HCT116 (cell line): ENCODE results near the gene BBLN. TPM values are rescaled to one million over a fixed set of nuclear protein-coding genes. Genes with fewer than 3 reads are reported as not detected.

Source experiments
- ATAC-seq: fragments of 200-7000 bp; cut with Tn5 transposase; 2 replicates; pipeline ENCODE4 v1.9.1; 2020; ENCODE audit warnings: mild to moderate bottlenecking, moderate library complexity
- BruUV-seq: library from RNA; stranded (reverse); fragments of 400-500 nt; replicated peaks from 2 replicates; lab custom pipeline; 2021; lab: Mats Ljungman, UMichigan
- CTCF ChIA-PET: fragments of 300-600 bp; sonication (Branson Sonifier 250); formaldehyde crosslinking; loops from one replicate; lab custom pipeline; 2021; ENCODE audit warnings: antibody characterized with exemption; lab: Charles Lee
- POLR2A ChIA-PET: fragments of 300-600, 350-600 bp; sonication (Branson Sonifier 250); formaldehyde crosslinking; loops from one replicate; lab custom pipeline; 2021; ENCODE audit warnings: antibody characterized with exemption; lab: Charles Lee
- RAD21 ChIA-PET, 2 experiments: fragments of 300-600 bp; sonication (Branson Sonifier 250); formaldehyde crosslinking; loops; one replicate each; lab custom pipeline; 2023; ENCODE audit warnings: low total read pairs in 2 of 2; ENCODE audit not compliant: uncharacterized antibody in 2 of 2, unreplicated experiment in 2 of 2, low non-redundant PET in 1 of 2; lab: Charles Lee
- DNase-seq: peaks from one replicate; pipeline ENCODE4 v3.0.0-alpha.2; 2010; ENCODE audit warnings: low read depth, low spot score
- H2AFZ ChIP-seq: fragments of 200-600 bp; shearing (Covaris generic), sonication (generic); 2 replicates; pipeline ENCODE4 v1.6.1; 2017; ENCODE audit warnings: low read depth, mixed run types, mixed read lengths, antibody characterized with exemption, low read length; ENCODE audit not compliant: poor library complexity, severe bottlenecking
- H3K27ac ChIP-seq: 2 replicates; pipeline ENCODE4 v1.5.1; 2012; ENCODE audit warnings: low read depth, low read length
- H3K27me3 ChIP-seq: fragments of 200-600 bp; sonication (generic); 2 replicates; pipeline ENCODE4 v1.6.1; 2016; ENCODE audit warnings: mixed run types, low read length, mixed read lengths; ENCODE audit not compliant: insufficient read depth
- H3K36me3 ChIP-seq, 2 experiments: fragments of 200-500 bp in 1 of 2; fragments of 200-600 bp in 1 of 2; sonication (Bioruptor generic) in 1 of 2; sonication (generic) in 1 of 2; 2 replicates each; pipeline versions ENCODE4 v1.5.1 to v1.6.1; 2014 to 2016; ENCODE audit warnings: low read length in 2 of 2, inconsistent platforms in 1 of 2, mixed read lengths in 1 of 2, mixed run types in 1 of 2; ENCODE audit not compliant: insufficient read depth in 2 of 2, control insufficient read depth in 1 of 2
- H3K4me1 ChIP-seq, 2 experiments: fragments of 200-600 bp in 1 of 2; sonication (generic) in 1 of 2; 2 replicates each; pipeline versions ENCODE4 v1.5.1 to v1.6.1; 2012 to 2017; ENCODE audit warnings: low read length in 2 of 2, inconsistent platforms in 1 of 2, mild to moderate bottlenecking in 1 of 2, mixed read lengths in 1 of 2, mixed run types in 1 of 2, moderate library complexity in 1 of 2; ENCODE audit not compliant: insufficient read depth in 2 of 2, control insufficient read depth in 1 of 2
- H3K4me2 ChIP-seq: fragments of 200-600 bp; sonication (generic); 2 replicates; pipeline ENCODE4 v1.6.1; 2017; ENCODE audit warnings: mixed run types, low read length, mixed read lengths
- H3K4me3 ChIP-seq, 2 experiments: fragments of 200-600 bp in 1 of 2; sonication (generic) in 1 of 2; replicated peaks in 1 of 2; 2 replicates each; pipeline ENCODE4 v1.5.1; 2011 to 2016; ENCODE audit warnings: low read length in 2 of 2, control low read depth in 1 of 2, low read depth in 1 of 2, mild to moderate bottlenecking in 1 of 2, mixed read lengths in 1 of 2, mixed run types in 1 of 2
- H3K79me2 ChIP-seq: fragments of 200-600 bp; sonication (generic); 2 replicates; pipeline ENCODE4 v1.6.1; 2017; ENCODE audit warnings: mild to moderate bottlenecking, mixed run types, low read length, moderate library complexity, mixed read lengths; ENCODE audit not compliant: insufficient read depth
- H3K9ac ChIP-seq: fragments of 200-600 bp; sonication (generic); 2 replicates; pipeline ENCODE4 v1.6.1; 2016; ENCODE audit warnings: low read length, mixed read lengths
- H3K9me2 ChIP-seq: fragments of 200-600 bp; sonication (generic), shearing (Covaris generic); 2 replicates; pipeline ENCODE4 v1.6.1; 2017; ENCODE audit warnings: mixed run types, mild to moderate bottlenecking, moderate library complexity; ENCODE audit not compliant: insufficient read depth
- H3K9me3 ChIP-seq, 2 experiments: fragments of 200-500 bp in 1 of 2; fragments of 200-600 bp in 1 of 2; sonication (Bioruptor generic) in 1 of 2; sonication (generic) in 1 of 2; 2 replicates each; pipeline ENCODE4 v1.6.1; 2014 to 2017; ENCODE audit warnings: low read length in 2 of 2, mixed read lengths in 2 of 2, inconsistent platforms in 1 of 2, low read depth in 1 of 2, mild to moderate bottlenecking in 1 of 2, mixed run types in 1 of 2, moderate library complexity in 1 of 2; ENCODE audit not compliant: control insufficient read depth in 1 of 2, insufficient read depth in 1 of 2
- H4K20me1 ChIP-seq: fragments of 200-600 bp; sonication (generic), shearing (Covaris generic); 2 replicates; pipeline ENCODE4 v1.6.1; 2017; ENCODE audit warnings: mixed run types, mild to moderate bottlenecking, moderate library complexity; ENCODE audit not compliant: insufficient read depth
- ELF1 ChIP-seq: IDR thresholded peaks from 2 replicates; pipeline ENCODE4 v1.6.1; 2012; ENCODE audit warnings: low read depth, borderline replicate concordance
- EZH2 ChIP-seq: fragments of 200-600 bp; sonication (generic); IDR thresholded peaks from 2 replicates; pipeline ENCODE4 v1.6.1; 2017; ENCODE audit warnings: antibody characterized with exemption, mixed run types
- FOSL1 ChIP-seq: IDR thresholded peaks from 2 replicates; pipeline ENCODE4 v1.6.1; 2012; ENCODE audit warnings: low read depth
- JUND ChIP-seq: IDR thresholded peaks from 2 replicates; pipeline ENCODE4 v1.6.1; 2012
- POLR2A ChIP-seq: IDR thresholded peaks from 2 replicates; pipeline ENCODE4 v1.7.0; 2011; ENCODE audit warnings: borderline replicate concordance; ENCODE audit not compliant: insufficient read depth, insufficient read length; ENCODE audit errors: extremely low read depth
- POLR2AphosphoS5 ChIP-seq: IDR thresholded peaks from 2 replicates; pipeline ENCODE4 v1.6.1; 2011; ENCODE audit warnings: mild to moderate bottlenecking, low read depth, low read length, moderate library complexity
- SIN3A ChIP-seq: IDR thresholded peaks from 2 replicates; pipeline ENCODE4 v1.6.1; 2012; ENCODE audit warnings: low read depth
- SP1 ChIP-seq: IDR thresholded peaks from 2 replicates; pipeline ENCODE4 v1.6.1; 2012; ENCODE audit warnings: low read depth
- SRF ChIP-seq: IDR thresholded peaks from 2 replicates; pipeline ENCODE4 v1.6.1; 2012; ENCODE audit warnings: low read depth
- TCF7L2 ChIP-seq: IDR thresholded peaks from 2 replicates; pipeline ENCODE4 v1.7.0; 2011; ENCODE audit warnings: borderline replicate concordance, inconsistent platforms; ENCODE audit not compliant: insufficient read depth, insufficient read length; ENCODE audit errors: extremely low read depth
- YY1 ChIP-seq: IDR thresholded peaks from 2 replicates; pipeline ENCODE4 v1.6.1; 2011; ENCODE audit warnings: low read length, low read depth, moderate library complexity, mild to moderate bottlenecking; ENCODE audit not compliant: insufficient replicate concordance; ENCODE audit errors: extremely low read depth
- ZFX ChIP-seq: fragments of 450-650 bp; IDR thresholded peaks from 2 replicates; pipeline ENCODE4 v1.6.1; 2017
- ZNF274 ChIP-seq: fragments of 200-500 bp; sonication (Bioruptor generic); IDR thresholded peaks from 2 replicates; pipeline ENCODE4 v1.6.1; 2014; ENCODE audit warnings: mild to moderate bottlenecking, low read depth, low read length, inconsistent platforms
- intact Hi-C: fragments of 100-400 bp; cut with micrococcal nuclease; formaldehyde crosslinking; loops from 2 replicates; pipeline ENCODE4 v1.10.0; 2022
- total RNA-seq: library from RNA; stranded (reverse); gene quantifications from one replicate; pipeline ENCODE4 v1.2.1, GENCODE V29; 2021; ENCODE audit not compliant: unreplicated experiment
- TF ChIP-seq, protein P1 (sequence below): IDR thresholded peaks from 2 replicates; pipeline ENCODE4 v1.6.1; 2012; ENCODE audit warnings: low read depth
- TF ChIP-seq, protein P2 (sequence below), 3 experiments: fragments of 200-600 bp in 1 of 3; sonication (generic) in 1 of 3; IDR thresholded peaks in 2 of 3; conservative IDR thresholded peaks in 1 of 3; 2 replicates each; pipeline ENCODE4 v1.5.1; 2012 to 2017; ENCODE audit warnings: low read depth in 2 of 3, low read length in 2 of 3, antibody characterized with exemption in 1 of 3, borderline replicate concordance in 1 of 3, control low read depth in 1 of 3, mild to moderate bottlenecking in 1 of 3, mixed read lengths in 1 of 3, mixed run types in 1 of 3, moderate library complexity in 1 of 3; ENCODE audit not compliant: insufficient read depth in 1 of 3
- TF ChIP-seq, protein P3 (sequence below): IDR thresholded peaks from 2 replicates; pipeline ENCODE4 v1.6.1; 2012
- TF ChIP-seq, protein P4 (sequence below): IDR thresholded peaks from 2 replicates; pipeline ENCODE4 v1.6.1; 2011; ENCODE audit warnings: mild to moderate bottlenecking, low read length, moderate library complexity; ENCODE audit not compliant: insufficient replicate concordance; ENCODE audit errors: extremely low read depth

Gene BBLN
- total RNA-seq, 1 experiment from 2014 or later, result 119 TPM

DNA sequence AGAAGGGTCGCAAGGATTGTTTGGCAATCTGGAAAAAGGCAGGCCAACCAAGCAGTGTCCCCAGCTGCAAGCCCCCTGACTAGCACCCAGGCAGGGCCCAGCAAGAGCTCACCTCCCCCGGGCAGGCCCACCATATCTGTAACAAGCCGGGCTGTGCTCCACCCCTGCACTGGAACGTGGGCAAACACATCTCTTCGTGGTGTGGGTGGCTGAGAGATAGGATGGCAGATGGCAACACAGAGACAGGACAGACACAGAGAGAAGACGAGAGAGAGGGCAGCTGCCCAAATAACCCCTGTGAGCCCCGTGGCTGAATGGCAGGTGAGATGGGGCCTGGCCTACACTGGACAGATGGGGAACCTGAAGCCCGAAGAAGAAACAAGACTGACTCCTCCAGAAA, 9.4 kb downstream of the BBLN start:
- Histone ChIP-seq H3K4me2 (no peak overlapping the region), H3K9me2 (no peaks in the 10 kb centered on the region), H3K27me3 (no peaks in the 10 kb centered on the region), H3K4me3 (no peak overlapping the region), H3K9ac (no peak overlapping the region), H3K79me2 (no peaks in the 10 kb centered on the region), H3K9me3 (no peaks in the 10 kb centered on the region), H3K4me1 (no peaks in the 10 kb centered on the region; a peak in 1 of 4 replicates), H2AFZ (no peak overlapping the region), H4K20me1 (no peaks in the 10 kb centered on the region), H3K36me3 (peaks cover 16 to 29% of the 10 kb centered on the region in 2 experiments), H3K27ac (no peak overlapping the region)
- no peak for DNase-seq
- POLR2A ChIA-PET, result no interaction called here
- no TSS peak for BruUV-seq
- TF ChIP-seq, protein P1, sequence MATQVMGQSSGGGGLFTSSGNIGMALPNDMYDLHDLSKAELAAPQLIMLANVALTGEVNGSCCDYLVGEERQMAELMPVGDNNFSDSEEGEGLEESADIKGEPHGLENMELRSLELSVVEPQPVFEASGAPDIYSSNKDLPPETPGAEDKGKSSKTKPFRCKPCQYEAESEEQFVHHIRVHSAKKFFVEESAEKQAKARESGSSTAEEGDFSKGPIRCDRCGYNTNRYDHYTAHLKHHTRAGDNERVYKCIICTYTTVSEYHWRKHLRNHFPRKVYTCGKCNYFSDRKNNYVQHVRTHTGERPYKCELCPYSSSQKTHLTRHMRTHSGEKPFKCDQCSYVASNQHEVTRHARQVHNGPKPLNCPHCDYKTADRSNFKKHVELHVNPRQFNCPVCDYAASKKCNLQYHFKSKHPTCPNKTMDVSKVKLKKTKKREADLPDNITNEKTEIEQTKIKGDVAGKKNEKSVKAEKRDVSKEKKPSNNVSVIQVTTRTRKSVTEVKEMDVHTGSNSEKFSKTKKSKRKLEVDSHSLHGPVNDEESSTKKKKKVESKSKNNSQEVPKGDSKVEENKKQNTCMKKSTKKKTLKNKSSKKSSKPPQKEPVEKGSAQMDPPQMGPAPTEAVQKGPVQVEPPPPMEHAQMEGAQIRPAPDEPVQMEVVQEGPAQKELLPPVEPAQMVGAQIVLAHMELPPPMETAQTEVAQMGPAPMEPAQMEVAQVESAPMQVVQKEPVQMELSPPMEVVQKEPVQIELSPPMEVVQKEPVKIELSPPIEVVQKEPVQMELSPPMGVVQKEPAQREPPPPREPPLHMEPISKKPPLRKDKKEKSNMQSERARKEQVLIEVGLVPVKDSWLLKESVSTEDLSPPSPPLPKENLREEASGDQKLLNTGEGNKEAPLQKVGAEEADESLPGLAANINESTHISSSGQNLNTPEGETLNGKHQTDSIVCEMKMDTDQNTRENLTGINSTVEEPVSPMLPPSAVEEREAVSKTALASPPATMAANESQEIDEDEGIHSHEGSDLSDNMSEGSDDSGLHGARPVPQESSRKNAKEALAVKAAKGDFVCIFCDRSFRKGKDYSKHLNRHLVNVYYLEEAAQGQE, result no peak
- no peak for TF ChIP-seq SRF
- TF ChIP-seq EZH2, result no peak
- TF ChIP-seq, protein P2, sequence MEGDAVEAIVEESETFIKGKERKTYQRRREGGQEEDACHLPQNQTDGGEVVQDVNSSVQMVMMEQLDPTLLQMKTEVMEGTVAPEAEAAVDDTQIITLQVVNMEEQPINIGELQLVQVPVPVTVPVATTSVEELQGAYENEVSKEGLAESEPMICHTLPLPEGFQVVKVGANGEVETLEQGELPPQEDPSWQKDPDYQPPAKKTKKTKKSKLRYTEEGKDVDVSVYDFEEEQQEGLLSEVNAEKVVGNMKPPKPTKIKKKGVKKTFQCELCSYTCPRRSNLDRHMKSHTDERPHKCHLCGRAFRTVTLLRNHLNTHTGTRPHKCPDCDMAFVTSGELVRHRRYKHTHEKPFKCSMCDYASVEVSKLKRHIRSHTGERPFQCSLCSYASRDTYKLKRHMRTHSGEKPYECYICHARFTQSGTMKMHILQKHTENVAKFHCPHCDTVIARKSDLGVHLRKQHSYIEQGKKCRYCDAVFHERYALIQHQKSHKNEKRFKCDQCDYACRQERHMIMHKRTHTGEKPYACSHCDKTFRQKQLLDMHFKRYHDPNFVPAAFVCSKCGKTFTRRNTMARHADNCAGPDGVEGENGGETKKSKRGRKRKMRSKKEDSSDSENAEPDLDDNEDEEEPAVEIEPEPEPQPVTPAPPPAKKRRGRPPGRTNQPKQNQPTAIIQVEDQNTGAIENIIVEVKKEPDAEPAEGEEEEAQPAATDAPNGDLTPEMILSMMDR (IDR thresholded peaks at IDR 0.05 in 2 of 3, conservative IDR thresholded peaks at IDR 0.05 in 1 of 3; ENCODE audit: borderline replicate concordance in 1 of 3, insufficient read depth in 1 of 3, low read depth in 2 of 3, low read length in 2 of 3), result no peak
- no peak for TF ChIP-seq ZFX
- no peak for TF ChIP-seq JUND
- no peak for TF ChIP-seq POLR2AphosphoS5
- no peak for TF ChIP-seq FOSL1
- TF ChIP-seq ELF1, result no peak
- no peak for TF ChIP-seq SIN3A
- no peak for TF ChIP-seq POLR2A
- TF ChIP-seq, protein P3, sequence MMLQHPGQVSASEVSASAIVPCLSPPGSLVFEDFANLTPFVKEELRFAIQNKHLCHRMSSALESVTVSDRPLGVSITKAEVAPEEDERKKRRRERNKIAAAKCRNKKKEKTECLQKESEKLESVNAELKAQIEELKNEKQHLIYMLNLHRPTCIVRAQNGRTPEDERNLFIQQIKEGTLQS, result no peak
- TF ChIP-seq YY1, result no peak
- no peak for TF ChIP-seq TCF7L2
- TF ChIP-seq, protein P4, sequence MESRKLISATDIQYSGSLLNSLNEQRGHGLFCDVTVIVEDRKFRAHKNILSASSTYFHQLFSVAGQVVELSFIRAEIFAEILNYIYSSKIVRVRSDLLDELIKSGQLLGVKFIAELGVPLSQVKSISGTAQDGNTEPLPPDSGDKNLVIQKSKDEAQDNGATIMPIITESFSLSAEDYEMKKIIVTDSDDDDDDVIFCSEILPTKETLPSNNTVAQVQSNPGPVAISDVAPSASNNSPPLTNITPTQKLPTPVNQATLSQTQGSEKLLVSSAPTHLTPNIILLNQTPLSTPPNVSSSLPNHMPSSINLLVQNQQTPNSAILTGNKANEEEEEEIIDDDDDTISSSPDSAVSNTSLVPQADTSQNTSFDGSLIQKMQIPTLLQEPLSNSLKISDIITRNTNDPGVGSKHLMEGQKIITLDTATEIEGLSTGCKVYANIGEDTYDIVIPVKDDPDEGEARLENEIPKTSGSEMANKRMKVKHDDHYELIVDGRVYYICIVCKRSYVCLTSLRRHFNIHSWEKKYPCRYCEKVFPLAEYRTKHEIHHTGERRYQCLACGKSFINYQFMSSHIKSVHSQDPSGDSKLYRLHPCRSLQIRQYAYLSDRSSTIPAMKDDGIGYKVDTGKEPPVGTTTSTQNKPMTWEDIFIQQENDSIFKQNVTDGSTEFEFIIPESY, result no peak
- TF ChIP-seq SP1, result no peak
- TF ChIP-seq ZNF274, result no peak
- no peak for ATAC-seq
- CTCF ChIA-PET, result no interaction called here
- RAD21 ChIA-PET, result no interaction called here
- intact Hi-C loops, result no loop called here
